ENCODE data around the gene PCDHGA11. TPM values are rescaled to one million over a fixed set of nuclear protein-coding genes. Genes with fewer than 3 reads are reported as not detected.
A peak's percentile ranks its signal among the peaks of the same experiment; 100 is the strongest.
"Not testable (repeated sequence)": the region's sequence is repeated elsewhere in the genome, so short reads cannot be mapped to it uniquely, and the experiment has no call there.

Gene PCDHGA11
- total RNA-seq: 2.6 TPM
- long read RNA-seq, full-length matches to known transcripts: 5 of 5 reads
- long read RNA-seq, partial matches to known transcripts: 0 of 5 reads
- long read RNA-seq, other reads (novel, unspliced or antisense): 0 of 5 reads

DNA sequence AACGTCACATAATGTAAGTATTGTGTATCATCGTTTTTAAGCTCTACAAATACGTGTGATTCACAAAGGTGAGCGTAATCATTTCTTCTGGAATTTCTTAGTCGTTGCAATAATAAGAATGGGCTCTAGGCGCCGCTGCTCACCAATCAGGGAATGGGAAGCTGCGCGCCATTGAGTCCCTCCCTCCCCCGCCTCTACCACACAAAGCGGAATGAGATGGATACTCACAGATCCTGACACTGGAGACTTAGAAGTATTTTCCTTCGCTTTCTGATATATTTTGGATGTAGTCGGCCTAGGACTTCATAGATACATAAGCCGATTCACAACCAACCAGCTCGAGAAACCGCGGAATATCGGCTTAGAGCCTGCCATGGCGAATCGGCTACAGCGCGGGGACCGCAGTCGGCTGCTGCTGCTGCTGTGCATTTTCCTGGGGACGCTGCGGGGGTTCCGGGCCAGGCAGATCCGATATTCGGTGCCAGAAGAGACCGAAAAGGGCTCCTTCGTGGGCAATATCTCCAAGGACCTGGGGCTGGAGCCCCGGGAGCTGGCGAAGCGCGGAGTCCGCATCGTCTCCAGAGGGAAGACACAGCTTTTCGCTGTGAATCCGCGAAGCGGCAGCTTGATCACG is at the start of gene PCDHGA11:
TSS of gene PCDHGA11 (plus strand) at position 197 of the 634 bp plus-strand sequence. CDS start at position 374, 177 bp downstream.
- H3K9me3 ChIP-seq: peaks cover 73% of the 10 kb centered on the region
- TF ChIP-seq, protein P1, sequence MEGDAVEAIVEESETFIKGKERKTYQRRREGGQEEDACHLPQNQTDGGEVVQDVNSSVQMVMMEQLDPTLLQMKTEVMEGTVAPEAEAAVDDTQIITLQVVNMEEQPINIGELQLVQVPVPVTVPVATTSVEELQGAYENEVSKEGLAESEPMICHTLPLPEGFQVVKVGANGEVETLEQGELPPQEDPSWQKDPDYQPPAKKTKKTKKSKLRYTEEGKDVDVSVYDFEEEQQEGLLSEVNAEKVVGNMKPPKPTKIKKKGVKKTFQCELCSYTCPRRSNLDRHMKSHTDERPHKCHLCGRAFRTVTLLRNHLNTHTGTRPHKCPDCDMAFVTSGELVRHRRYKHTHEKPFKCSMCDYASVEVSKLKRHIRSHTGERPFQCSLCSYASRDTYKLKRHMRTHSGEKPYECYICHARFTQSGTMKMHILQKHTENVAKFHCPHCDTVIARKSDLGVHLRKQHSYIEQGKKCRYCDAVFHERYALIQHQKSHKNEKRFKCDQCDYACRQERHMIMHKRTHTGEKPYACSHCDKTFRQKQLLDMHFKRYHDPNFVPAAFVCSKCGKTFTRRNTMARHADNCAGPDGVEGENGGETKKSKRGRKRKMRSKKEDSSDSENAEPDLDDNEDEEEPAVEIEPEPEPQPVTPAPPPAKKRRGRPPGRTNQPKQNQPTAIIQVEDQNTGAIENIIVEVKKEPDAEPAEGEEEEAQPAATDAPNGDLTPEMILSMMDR (IDR thresholded peaks at IDR 0.05): peak; percentile 51

DNA sequence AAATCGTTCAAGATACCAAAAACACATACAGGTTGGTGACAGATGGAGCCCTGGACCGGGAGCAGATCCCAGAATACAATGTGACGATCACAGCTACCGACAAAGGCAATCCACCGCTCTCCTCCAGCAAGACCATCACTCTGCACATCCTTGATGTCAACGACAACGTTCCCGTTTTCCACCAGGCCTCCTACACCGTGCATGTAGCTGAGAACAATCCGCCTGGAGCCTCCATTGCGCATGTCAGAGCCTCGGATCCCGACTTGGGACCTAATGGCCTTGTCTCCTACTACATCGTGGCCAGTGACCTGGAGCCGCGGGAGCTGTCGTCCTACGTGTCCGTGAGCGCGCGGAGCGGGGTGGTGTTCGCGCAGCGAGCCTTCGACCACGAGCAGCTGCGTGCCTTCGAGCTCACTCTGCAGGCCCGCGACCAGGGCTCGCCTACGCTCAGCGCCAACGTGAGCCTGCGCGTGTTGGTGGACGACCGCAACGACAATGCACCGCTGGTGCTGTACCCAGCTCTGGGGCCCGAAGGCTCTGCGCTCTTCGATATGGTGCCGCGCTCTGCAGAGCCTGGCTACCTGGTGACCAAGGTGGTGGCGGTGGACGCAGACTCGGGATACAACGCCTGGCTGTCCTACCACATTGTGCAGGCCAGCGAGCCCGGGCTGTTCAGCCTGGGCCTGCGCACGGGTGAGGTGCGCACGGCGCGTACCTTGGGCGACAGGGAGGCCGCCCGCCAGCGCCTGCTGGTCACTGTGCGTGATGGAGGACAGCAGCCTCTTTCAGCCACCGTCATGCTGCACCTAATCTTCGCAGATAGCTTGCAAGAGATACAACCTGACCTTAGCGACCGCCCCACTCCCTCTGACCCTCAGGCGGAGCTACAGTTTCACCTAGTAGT is 49.0 kb upstream of the PCDHGA11 start:
- no peak for DNase-seq
- no peak for ATAC-seq
- no peak overlapping the region for H3K4me3 ChIP-seq

More for the DNA sequence above, at the start of gene PCDHGA11:
- H3K4me1 ChIP-seq: no peaks in the 10 kb centered on the region
- H3K27ac ChIP-seq: no peak within 1 kb of the TSS
- DNase-seq (no peak), ATAC-seq (peak; percentile 88)
- intact Hi-C loops (cut with DNase I): no loop called here
- peak within 1 kb of the TSS; percentile 37 for H3K4me3 ChIP-seq
- no peaks in the 10 kb centered on the region for H3K36me3 ChIP-seq
- peaks cover 9% of the 10 kb centered on the region for H3K27me3 ChIP-seq

DNA sequence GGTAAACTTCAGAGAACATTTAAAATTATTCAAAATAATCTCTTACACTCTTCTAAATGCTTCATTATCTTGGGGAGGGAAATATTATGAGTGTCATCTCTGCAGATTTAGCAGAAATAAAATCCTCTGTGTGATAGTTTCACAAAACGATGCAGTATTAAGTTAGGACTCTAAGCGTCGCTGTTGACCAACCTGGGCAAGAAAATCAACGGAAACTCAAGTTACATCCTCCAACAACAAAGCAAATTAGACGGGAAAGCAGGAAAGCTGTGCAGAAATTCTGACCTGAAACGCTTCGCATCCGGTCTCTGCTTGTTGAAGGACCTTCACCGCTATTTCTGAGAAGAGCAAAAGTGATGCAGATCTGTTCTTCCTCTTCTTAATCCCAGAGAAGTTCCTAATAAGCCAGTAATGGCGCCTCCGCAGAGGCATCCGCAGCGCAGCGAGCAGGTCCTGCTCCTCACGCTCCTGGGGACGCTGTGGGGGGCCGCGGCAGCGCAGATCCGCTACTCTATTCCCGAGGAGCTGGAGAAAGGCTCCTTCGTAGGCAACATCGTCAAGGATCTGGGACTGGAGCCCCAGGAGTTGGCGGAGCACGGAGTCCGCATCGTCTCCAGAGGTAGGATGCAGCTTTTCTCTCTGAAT is 47.1 kb upstream of the PCDHGA11 start, which contains the start of gene PCDHGA6:
TSS of gene PCDHGA6 (plus strand) at position 219 of the 645 bp plus-strand sequence. CDS start at position 412, 193 bp downstream.
- TF ChIP-seq, protein P1 (IDR thresholded peaks at IDR 0.05): peak; percentile 41
- no peak within 1 kb of the TSS for H3K27ac ChIP-seq
- DNase-seq: no peak
- peaks cover 7% of the 10 kb centered on the region for H3K27me3 ChIP-seq
- H3K36me3 ChIP-seq: no peaks in the 10 kb centered on the region
- no peak within 1 kb of the TSS for H3K4me3 ChIP-seq
- H3K9me3 ChIP-seq: peaks cover 36% of the 10 kb centered on the region
- H3K4me1 ChIP-seq: no peaks in the 10 kb centered on the region
- no peak for ATAC-seq
- intact Hi-C loops (cut with DNase I): no loop called here

More for the DNA sequence above, 49.0 kb upstream of the PCDHGA11 start:
- Histone ChIP-seq H3K9me3 (peaks cover 30% of the 10 kb centered on the region), H3K36me3 (no peaks in the 10 kb centered on the region), H3K27ac (no peak overlapping the region), H3K4me1 (no peaks in the 10 kb centered on the region), H3K27me3 (peaks cover 7% of the 10 kb centered on the region)
- intact Hi-C loops (cut with DNase I): no loop called here
- TF ChIP-seq, protein P1 (IDR thresholded peaks at IDR 0.05): no peak

DNA sequence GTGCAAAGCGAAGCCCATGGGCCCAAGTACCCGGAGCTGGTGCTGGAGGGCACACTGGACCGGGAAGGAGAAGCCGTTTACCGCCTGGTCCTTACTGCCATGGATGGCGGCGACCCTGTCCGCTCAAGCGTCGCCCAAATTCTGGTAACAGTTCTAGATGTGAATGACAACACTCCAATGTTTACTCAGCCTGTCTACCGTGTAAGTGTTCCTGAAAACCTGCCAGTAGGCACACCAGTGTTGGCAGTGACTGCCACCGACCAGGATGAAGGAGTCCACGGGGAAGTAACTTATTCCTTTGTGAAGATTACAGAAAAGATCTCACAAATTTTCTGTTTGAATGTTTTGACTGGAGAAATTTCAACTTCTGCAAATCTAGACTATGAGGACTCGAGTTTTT is 46.2 kb upstream of the PCDHGA11 start:
- H3K27ac ChIP-seq: no peak overlapping the region
- no peak for ATAC-seq
- DNase-seq: no peak
- peaks cover 7% of the 10 kb centered on the region for H3K27me3 ChIP-seq
- H3K4me1 ChIP-seq: no peaks in the 10 kb centered on the region
- intact Hi-C loops (cut with DNase I): no loop called here
- no peaks in the 10 kb centered on the region for H3K36me3 ChIP-seq
- H3K9me3 ChIP-seq: peaks cover 36% of the 10 kb centered on the region
- TF ChIP-seq, protein P1 (IDR thresholded peaks at IDR 0.05): no peak
- no peak overlapping the region for H3K4me3 ChIP-seq

DNA sequence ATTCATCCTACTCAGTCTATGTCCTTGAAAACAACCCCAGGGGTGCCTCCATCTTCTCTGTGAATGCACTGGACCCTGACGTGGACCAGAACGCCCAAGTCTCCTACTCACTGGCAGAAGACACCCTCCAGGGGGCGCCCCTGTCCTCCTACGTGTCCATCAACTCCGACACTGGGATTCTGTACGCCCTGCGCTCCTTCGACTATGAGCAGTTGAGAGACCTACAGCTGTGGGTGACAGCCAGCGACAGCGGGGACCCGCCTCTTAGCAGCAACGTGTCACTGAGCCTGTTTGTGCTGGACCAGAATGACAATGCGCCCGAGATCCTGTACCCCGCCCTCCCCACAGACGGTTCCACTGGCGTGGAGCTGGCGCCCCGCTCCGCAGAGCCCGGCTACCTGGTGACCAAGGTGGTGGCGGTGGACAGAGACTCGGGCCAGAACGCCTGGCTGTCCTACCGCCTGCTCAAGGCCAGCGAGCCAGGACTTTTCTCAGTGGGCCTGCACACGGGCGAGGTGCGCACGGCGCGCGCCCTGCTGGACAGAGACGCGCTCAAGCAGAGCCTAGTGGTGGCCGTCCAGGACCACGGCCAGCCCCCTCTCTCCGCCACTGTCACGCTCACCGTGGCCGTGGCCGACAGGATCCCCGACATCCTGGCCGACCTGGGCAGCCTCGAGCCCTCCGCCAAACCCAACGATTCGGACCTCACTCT is 45.3 kb upstream of the PCDHGA11 start:
- H3K27me3 ChIP-seq; H3K4me1 ChIP-seq; H3K36me3 ChIP-seq; H3K4me3 ChIP-seq; DNase-seq; ATAC-seq; intact Hi-C loops (cut with DNase I); H3K27ac ChIP-seq: not testable (repeated sequence)
- peaks cover 41% of the 10 kb centered on the region for H3K9me3 ChIP-seq

All from upper lobe of right lung (tissue), 1 donor.